ENCODE data around the gene CACUL1.
"Not testable (repeated sequence)": the region's sequence is repeated elsewhere in the genome, so short reads cannot be mapped to it uniquely, and the experiment has no call there.

CACUL1 gene

DNA sequence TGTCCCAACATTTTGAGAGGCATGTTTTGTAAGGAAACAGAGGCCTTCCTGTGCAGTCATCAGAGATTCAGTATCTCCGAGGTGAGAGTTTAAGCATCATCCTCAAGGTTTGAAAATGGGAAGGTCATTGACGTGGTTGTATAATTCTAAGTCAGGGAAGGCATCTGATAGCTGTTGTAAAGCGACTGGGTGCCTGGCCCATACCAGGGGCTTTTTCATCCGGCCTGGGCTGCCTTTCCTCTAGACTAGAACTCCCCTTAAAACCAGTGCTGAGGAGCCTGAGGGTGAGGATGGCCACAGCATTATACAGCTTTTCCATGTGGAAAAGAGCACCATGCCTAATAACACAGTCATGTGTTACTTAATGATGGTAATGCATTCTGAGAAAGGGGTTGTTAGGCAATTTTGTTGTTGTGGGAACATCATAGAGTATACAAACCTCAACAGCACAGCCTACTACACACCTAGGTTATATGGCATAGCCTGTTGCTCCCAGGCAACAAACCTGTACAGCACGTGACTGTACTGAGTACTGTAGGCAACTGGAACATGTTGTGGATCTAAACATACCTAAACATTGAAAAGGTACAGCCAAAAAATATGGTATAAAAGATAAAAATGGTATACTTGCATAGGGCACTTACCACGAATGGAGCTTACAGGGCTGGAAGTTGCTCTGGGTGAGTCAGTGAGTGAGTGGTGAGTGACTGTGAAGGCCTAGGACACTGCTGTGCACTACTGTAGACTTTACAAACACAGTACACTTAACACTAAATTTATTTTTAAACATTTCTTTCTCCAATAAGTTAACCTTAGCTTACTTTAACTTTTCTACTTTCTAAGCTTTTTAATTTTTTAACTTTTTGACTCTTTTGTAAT is 13.5 kb upstream of the CACUL1 start:
- no peak for DNase-seq

DNA sequence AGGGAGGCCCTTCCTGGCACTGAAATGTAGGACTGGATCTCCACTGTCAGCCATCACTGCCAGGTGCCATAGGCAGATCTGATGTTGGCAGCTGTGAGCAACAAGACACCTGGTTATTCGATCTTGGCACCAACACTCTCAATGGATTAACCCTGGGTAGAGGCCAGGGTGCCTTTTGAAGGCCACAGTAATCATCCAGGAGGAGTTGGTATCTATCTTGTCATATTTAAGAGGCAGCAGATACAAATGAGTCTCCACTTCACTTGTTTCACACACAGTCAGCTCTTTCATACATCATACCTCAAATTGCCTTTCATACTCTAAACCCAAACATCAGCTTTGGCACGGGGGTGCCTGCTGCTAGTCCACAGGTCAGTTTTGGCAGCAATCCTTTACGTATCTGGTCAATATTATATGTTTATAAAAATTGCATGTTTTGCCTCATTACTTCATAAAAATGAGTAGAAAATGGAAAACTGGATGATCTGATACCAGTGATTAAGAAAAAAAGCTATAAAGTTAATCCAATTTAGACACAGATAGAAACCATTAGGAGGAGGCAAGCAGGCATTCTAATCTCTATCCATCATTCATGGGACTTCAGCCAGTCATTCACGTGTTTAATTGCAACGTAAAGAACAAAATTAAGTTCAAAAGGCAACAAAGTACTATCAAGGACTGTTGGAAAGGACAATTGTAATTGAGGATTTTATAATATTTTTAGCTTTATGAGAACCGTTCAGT is 12.7 kb upstream of the CACUL1 start:
- no peak for DNase-seq

DNA sequence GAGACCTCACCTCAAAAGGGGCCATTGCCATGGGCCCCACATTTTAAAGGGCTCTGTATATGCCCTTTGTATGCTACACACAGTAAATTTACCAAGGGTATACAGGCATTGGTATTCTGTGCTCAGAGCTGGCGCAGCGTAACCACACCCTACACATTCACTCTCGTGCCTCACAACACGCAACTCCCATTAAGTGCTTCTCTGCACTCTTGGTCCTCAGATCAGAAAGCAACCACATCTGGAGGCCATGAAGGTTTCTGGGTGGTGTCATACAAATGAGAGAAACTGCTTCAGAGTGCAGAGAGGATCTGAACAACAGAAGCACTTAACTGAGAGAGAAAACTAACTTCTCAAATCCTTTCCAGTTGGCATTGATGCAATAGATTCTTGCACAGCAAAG is 9.4 kb upstream of the CACUL1 start:
- DNase-seq, result no peak

DNA sequence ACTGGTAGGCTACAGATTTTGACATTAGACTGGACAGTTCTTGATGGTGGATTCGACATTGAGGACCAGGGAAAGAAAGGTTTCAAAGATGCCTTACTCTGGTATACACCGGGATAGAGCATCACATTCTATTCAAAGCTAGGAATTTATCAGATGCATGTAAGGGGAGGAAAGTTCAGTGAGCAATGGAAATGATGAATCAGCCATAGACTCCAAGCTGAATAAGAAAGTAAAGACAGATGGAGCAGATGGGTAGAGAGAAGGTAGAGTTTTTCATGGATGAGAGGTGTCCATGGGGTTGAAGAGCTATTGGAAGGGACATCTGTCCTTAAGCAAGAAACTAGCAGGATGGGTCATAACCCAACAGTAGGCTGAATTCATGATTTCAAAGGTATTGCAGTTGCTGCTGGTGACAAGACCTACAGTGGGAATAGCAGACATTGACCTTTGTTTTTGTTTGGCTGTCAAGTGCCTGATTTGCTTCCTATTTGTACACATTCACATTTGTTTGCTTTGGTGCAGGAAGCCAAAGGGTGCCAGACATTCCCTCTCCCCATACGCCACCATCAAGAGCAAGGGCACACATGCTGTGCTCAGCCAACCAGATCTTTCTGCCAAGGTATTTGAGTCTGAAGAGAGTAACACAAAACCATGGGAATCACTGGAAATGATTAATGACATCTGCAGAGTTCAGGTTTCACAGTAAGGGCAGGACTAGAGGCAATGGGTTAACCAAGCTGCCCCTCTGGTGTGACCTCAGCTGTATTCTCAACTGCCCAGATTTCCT is 8.6 kb upstream of the CACUL1 start:
- DNase-seq, result no peak

DNA sequence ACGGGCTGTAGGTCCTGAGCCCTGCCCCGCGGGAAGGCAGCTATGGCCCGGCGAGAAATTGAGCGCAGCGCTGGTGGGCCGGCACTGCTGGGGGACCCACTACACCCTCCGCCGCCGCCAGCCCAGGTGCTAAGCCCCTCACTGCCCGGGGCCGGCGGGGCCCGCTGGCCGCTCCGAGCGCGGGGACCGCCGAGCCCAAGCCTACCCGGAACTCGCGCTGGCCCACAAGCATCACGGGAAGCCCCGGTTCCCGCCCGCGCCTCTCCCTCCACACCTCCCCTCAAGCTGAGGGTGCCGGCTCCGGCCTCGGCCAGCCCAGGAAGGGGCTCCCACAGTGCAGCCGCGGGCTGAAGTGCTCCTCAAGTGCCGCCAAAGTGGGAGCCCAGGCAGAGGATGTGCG is 5.5 kb upstream of the CACUL1 start:
- no peak for DNase-seq

DNA sequence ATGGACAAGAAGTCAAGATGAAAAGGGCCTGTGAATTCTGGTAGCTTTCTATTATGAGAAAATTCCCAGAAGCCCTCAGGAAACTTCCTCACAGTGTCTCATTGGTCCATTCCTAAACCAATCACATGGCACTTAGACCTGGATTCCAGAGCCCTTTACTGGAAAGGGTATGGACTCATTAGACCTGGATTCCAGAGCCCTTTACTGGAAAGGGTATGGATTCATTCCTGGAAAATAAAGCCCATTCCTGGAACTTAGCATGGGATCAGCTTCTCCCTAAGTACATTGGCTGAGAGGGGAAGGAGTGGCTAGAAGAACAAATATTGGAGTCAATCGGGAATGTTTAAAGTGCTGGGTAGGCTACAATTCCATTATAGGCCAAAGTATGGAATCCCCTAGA is 3.7 kb upstream of the CACUL1 start:
- DNase-seq, result no peak

DNA sequence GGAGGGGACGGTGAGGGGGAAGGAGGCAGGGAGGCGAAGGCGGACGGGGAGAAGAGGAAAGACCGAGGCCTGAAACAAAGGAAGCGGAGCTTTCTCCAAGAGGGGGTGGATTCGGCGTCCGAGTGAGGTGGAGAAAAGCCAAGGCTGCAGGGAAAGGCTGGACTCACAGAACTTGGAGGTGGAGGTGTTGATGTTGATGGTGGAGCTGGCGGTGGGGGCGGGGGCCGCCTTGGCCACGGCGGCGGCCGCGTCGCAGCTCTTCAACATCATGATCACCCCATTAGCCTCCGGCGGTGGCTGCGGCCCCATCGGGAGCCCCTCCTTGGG is 578 bp downstream of the CACUL1 start:
- DNase-seq, result peak in 1 of 2 donors; percentile 27

DNA sequence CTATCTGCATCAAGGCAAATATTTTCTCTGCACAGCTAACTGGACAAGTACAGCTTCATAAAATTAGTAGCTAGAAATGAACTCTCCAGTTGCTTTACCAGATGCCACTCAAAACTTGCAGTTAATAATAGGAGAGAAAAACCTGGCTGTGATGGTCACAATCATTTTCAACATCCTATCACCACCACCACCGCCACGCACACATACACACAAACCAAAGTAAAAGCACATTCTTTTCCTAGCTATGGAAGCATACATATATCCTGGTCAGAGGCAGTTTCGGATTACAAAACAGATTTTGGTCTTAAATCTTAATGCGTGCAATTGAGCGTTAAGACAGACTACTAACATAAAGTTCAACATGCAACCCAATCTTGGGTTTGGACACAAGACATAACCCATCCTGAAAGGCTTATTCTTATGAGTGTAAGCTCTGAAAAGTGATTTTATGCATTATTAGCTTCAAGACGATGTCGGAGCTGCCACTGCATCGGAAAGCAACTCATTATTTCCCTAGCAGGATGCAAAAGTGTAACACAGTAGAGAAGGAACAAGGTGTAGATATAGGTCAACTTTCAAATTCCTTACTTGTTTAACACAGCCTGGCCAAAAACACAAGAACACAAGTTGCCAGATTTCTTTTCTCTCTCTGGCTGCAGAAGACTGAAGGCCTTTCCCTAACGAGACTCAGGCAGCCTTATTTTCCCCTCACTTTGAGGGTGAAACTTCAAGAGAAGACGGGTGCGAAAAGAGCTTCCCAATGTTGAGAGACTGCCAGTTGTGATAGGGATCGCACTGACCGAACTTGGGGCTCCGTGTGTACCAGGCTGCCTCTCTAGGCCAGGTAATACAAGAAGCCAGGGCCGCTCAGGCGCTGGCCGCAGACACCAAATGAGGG is 1.2 kb downstream of the CACUL1 start:
- no peak for DNase-seq

DNA sequence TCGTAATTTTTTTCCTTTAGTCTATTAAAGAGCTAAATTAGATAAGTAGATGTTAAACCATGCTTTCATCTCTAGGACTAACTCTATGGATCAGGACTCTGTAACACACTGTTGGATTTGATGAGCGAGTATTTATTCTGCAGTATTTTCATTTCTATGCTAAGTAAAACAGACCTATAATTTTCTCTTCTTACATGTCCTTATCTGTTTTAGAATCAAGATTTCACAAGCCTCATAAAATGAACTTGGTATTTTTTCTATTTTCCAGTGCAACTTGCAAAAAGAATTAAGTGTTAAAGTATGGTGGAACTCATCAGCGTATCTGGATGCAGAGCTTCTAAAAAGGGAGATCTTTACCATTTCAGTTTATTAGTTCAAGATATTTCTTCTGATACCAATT is 2.4 kb downstream of the CACUL1 start:
- no peak for DNase-seq

DNA sequence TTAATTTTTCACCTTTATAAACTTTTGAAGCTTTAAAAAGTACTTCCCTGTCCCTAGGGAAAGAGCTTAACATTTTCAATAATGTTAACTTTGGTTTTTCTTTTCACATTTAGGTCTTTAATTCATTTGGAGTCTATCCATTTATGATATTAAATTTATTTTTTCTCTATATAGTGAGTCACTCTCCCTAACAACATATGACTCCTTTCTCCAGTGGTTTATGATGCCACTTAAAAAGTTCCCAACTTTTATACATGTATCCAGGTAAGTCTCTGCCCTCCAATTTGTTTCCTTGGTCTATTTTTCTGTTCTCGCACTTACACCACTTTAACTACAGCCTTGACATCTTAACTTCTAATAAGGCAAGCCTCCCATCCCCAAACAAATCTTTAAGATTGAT is 3.5 kb downstream of the CACUL1 start:
- no peak for DNase-seq

DNA sequence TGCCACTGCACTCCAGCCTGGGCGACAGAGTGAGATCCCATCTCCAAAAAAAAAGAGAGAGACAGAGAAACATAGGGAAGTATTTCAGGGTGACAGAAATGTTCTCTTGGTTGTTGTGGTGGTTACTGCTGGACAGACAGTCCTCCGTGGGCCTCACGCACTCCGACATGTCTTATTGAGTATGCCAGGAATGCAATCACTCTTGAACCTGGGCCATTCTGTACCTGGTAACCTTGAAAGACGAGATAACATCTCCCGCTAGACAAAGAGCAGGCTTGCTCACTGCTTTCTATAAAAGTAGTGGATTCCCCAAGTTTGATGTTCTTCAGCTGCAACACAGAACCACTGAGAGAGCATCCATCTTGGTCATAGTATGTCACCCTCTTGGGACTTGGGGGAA is 6.7 kb downstream of the CACUL1 start:
- no peak for DNase-seq

DNA sequence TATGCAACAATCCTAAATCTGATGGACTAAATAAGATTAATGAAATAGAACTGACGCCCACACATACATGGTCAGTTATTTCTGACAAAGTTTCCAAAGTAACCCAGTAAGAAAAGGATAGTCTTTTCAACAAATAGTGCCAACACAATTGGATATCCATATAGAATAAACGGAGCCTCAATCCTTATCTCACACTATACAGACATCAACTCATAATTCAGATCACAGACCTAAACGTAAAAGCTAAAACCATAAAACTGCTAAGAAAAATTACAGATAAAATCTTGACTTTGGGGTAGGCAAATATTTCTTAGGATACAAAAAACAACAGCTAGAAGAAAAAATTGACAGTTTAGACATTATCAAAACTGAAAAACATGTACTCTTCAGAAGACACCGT is 8.5 kb downstream of the CACUL1 start:
- no peak for DNase-seq

DNA sequence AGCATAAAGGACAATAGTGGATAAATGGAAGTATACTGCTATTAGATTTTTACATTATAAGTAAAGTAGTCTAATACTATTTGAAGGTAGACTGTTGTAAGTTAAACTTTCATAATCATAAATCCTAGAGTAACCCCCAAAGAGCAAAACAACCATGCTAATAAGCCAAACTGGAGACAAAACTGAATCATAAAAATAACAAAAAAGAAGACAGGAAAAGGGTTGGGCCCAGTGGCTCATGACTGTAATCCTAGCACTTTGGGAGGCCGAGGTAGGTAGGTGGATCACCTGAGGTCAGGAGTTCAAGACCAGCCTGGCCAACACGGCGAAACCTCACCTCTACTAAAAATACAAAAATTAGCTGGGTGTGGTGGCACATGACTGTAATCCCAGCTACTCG is 9.7 kb downstream of the CACUL1 start:
- DNase-seq, result no peak

DNA sequence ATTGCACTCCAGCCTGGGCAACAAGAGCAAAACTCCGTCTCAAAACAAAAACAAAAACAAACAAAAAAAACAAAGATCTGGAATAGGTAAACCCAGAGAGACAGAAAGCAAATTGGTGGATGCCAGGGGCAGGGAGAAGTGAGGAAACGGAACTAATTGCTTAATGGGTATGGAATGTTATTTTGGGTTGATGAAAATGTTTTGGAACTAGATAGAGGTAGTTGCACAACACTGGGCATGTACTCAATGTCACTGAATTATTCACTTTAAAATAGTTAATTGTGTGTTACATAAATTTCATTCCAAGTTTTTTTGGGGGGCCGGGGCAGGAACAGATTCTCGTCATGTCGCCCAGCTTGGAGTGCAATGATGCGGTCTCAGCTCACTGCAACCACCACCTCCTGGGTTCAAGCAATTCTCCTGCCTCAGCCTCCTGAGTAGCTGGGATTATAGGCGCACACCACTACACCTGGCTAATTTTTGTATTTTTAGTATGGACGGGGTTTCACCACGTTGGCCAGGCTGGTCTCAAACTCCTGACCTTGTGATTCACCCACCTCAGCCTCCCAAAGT is 10.3 kb downstream of the CACUL1 start:
- not testable (repeated sequence) for DNase-seq

DNA sequence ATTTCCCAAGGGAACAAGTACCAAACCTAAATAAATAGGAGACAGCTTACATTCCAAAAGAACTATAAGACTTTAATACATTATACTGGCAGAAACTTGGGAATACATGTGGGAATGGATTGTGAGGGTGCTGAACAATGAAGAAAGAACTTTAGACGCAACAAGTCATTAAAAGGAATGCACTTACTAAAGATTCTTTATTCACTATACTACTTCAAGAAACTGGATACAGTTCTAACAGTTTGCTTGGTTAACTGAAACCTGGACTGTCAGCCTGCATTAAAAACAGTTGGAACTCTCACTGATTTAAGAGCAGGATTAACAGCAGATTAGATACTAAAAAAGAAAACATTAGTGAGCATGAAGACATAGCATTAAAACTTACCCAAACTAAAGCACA is 12.0 kb downstream of the CACUL1 start:
- no peak for DNase-seq

DNA sequence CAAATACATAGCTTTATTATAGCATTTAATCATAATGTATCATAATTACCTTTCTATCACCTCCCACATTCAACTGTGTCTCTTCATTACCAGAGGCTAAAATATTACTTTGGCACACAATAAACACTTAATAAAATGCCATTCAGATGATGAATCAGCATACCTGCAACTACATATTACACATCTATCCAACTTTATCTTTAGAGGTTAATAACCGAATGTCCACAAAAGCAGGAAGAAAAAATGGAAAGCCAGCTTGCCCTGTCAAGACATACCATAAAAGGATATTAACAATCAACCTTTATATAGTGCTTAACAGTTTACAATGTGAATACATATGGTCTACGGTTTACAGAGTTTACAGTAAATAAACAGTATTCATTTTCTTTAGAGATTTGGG is 12.7 kb downstream of the CACUL1 start:
- no peak for DNase-seq

DNA sequence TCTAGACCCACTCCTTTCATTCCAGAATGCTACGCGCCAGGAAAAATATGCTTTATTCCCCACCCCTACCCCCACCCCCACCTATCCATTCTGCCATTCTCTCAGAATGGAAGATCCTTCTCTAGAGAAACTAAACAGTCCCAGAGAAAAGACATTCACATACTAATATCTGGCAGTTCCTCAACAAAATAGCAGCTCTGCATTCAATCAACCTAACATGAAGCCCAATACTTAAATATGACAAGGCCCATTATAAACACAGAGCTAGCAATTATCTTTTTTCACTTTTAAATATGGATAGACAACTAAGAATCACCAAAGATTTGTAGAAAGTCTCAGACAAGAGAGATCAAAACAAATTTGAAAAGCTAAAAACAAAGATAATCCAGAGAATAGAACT is 16.4 kb downstream of the CACUL1 start:
- DNase-seq, result no peak

DNA sequence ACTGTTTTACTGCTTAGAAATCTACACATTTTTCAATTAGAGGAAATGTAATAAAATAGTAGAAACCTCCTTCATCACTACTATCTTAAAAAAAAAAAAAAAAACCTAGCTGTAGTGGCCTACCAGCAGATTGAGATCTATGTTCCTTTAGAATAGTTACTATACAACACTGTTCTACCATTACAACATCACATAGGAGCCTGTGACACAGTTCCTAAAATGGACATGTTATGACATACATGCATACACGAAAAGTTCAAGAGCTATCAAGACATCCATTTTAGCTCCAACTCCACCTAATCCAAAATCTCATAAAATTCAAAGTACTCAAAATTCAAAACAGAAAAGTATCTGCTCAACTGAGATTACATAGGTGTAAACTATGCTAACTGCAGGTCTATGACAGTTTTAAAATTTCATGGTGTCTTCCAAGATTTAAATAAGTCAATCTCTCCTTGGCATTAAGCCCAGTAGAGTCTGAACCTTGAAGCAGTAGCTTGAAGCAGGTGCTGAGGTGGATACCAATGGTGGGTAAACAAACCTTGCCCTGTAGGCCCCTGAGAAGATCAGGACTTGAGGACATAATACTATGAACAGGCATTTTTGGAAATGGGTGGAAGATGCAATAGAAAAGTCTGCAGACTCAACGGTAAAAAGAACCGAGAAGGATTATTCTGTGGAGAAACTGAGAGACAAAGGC is 17.0 kb downstream of the CACUL1 start:
- no peak for DNase-seq

DNA sequence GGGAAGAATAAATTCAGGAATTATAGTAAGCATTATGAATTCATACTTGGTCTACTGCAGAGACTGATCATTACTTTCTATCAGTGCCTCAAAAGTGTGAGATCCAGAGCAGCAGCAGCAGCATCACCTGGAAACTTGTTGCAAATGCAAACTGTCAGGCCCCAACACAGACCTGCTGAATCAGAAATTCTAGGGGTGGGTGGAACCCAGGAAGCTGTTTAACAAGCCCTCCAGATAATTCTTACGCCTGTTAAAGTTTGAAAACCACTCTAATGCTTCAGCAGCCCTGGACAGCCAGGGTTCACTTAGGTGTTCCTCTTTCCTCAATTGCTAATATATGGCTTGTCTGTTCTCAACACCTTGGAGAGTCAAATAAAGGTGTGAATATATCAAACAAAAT is 19.5 kb downstream of the CACUL1 start:
- DNase-seq, result no peak

DNA sequence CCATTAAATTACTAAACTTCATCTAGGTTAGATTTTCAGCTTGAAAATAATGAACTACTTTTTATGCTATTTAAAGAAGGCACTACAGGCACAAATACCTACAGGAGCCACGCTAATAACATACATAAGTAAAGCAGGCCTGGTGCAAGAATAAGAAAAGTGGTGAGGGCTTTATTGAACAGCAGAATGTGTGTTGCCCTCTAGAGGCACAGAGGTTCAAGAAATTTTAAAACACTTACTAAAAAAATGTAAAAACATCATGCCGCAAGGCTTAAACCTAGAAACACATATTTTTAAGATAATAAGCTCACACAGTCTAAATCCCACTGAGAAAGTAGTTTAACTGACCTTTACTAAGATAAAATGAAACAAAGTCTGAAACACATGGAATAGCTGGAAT is 20.3 kb downstream of the CACUL1 start:
- no peak for DNase-seq
